SK-N-SH treated with all-trans-retinoic acid at 6 μM for 48 hours (cell line): ENCODE data around the gene PARK7.

Experiments
- ARNTL ChIP-seq: fragments of 450-650 bp; formaldehyde crosslinking; IDR thresholded peaks from 2 replicates; pipeline ENCODE4 v1.5.0; 2020; ENCODE audit warnings: low read depth, mild to moderate bottlenecking, moderate library complexity, borderline replicate concordance
- CSDC2 ChIP-seq: fragments of 250-450 bp; sonication (Bioruptor Pico); IDR thresholded peaks from 2 replicates; pipeline ENCODE4 v1.5.0; 2020; ENCODE audit warnings: mild to moderate bottlenecking, moderate library complexity
- CSRNP3 ChIP-seq: fragments of 250-450 bp; sonication (Bioruptor Pico); IDR thresholded peaks from 2 replicates; pipeline ENCODE4 v1.5.1; 2021; ENCODE audit warnings: mild to moderate bottlenecking, moderate library complexity
- OSR1 ChIP-seq: fragments of 250-450 bp; sonication (Bioruptor Pico); IDR thresholded peaks from 2 replicates; pipeline ENCODE4 v1.8.0; 2022; ENCODE audit warnings: moderate library complexity, mild to moderate bottlenecking, inconsistent platforms
- PPARA ChIP-seq: fragments of 250-450 bp; sonication (Bioruptor Pico); IDR thresholded peaks from 2 replicates; pipeline ENCODE4 v1.5.0; 2020; ENCODE audit warnings: mild to moderate bottlenecking, borderline replicate concordance
- RARB ChIP-seq: fragments of 250-450 bp; sonication (Bioruptor Pico); IDR thresholded peaks from 2 replicates; pipeline ENCODE4 v1.8.0; 2021; ENCODE audit warnings: mild to moderate bottlenecking, moderate library complexity
- TCF4 ChIP-seq: fragments of 250-450 bp; sonication (Bioruptor Pico); IDR thresholded peaks from 2 replicates; pipeline ENCODE4 v1.8.0; 2021; ENCODE audit warnings: mild to moderate bottlenecking, moderate library complexity, borderline replicate concordance
- ZC3H10 ChIP-seq: fragments of 250-450 bp; sonication (Bioruptor Pico); IDR thresholded peaks from 2 replicates; pipeline ENCODE4 v1.5.1; 2021; ENCODE audit warnings: mild to moderate bottlenecking, moderate library complexity
- ZFP30 ChIP-seq: fragments of 450-650 bp; formaldehyde crosslinking; IDR thresholded peaks from 2 replicates; pipeline ENCODE4 v1.5.0; 2022; ENCODE audit warnings: mild to moderate bottlenecking, moderate library complexity
- ZNF565 ChIP-seq: fragments of 450-650 bp; formaldehyde crosslinking; conservative IDR thresholded peaks from 2 replicates; pipeline ENCODE4 v1.5.0; 2020; ENCODE audit warnings: low read depth, mild to moderate bottlenecking, moderate library complexity
- ZNF70 ChIP-seq: fragments of 450-650 bp; formaldehyde crosslinking; IDR thresholded peaks from 2 replicates; pipeline ENCODE4 v1.5.0; 2020; ENCODE audit warnings: mild to moderate bottlenecking, moderate library complexity
- TF ChIP-seq, protein P1 (sequence below): fragments of 250-450 bp; sonication (Bioruptor Pico); IDR thresholded peaks from 2 replicates; pipeline ENCODE4 v1.8.0; 2020; ENCODE audit warnings: mild to moderate bottlenecking, moderate library complexity, borderline replicate concordance
- TF ChIP-seq, protein P2 (sequence below): fragments of 250-450 bp; sonication (Bioruptor Pico); IDR thresholded peaks from 2 replicates; pipeline ENCODE4 v1.5.1; 2020; ENCODE audit warnings: low read depth, mild to moderate bottlenecking, moderate library complexity

DNA sequence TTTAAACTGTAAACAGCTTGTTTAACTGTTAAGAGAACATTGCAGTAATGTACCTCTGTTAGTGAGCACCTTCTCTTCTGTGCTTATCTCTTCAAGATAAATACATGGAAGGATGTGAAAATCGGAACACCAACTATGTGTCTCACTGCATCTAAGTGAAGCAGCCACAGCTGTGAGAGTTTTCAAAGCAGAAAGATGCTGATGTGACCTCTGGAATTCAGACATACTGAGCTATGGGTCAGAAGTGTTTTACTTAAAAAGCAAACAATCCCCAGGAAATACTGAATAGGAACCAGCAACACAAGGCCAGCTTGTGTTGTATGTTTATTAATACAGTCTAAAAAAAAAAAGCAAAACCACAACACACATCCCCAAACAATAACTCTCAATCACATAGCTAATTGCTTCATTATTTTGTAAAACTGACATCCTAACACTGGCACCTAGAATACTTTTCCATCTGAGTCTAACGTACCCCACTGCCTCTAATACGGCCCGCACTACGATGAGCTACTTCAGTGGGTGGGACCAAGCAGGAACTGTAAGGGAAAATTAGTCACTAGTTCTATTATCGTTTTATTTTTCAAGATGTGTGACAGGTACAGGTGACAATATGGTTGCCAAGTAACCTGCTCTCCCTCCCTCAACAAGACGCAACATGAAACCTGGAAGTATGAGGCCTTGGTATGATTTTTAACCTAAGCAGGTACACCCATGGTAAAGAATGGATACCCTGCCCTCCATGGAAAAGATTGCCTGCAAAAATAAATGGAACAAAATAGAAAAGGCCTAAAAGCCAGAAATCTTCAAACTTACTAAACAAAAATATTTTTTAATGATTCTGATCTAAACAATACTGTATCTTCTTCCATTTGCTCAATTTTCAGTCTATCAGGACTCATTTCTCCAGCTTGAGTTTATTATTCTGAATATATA, 50.7 kb downstream of the PARK7 start:
- TF ChIP-seq OSR1 (CRISPR knock-in tag) = no peak
- no peak for TF ChIP-seq ZFP30 (CRISPR knock-in tag)
- TF ChIP-seq, protein P1, sequence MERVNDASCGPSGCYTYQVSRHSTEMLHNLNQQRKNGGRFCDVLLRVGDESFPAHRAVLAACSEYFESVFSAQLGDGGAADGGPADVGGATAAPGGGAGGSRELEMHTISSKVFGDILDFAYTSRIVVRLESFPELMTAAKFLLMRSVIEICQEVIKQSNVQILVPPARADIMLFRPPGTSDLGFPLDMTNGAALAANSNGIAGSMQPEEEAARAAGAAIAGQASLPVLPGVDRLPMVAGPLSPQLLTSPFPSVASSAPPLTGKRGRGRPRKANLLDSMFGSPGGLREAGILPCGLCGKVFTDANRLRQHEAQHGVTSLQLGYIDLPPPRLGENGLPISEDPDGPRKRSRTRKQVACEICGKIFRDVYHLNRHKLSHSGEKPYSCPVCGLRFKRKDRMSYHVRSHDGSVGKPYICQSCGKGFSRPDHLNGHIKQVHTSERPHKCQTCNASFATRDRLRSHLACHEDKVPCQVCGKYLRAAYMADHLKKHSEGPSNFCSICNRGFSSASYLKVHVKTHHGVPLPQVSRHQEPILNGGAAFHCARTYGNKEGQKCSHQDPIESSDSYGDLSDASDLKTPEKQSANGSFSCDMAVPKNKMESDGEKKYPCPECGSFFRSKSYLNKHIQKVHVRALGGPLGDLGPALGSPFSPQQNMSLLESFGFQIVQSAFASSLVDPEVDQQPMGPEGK (CRISPR knock-in tag) = no peak
- TF ChIP-seq PPARA (CRISPR knock-in tag) = no peak
- no peak for TF ChIP-seq ZC3H10 (CRISPR knock-in tag)
- TF ChIP-seq RARB (CRISPR knock-in tag) = no peak
- TF ChIP-seq, protein P2, sequence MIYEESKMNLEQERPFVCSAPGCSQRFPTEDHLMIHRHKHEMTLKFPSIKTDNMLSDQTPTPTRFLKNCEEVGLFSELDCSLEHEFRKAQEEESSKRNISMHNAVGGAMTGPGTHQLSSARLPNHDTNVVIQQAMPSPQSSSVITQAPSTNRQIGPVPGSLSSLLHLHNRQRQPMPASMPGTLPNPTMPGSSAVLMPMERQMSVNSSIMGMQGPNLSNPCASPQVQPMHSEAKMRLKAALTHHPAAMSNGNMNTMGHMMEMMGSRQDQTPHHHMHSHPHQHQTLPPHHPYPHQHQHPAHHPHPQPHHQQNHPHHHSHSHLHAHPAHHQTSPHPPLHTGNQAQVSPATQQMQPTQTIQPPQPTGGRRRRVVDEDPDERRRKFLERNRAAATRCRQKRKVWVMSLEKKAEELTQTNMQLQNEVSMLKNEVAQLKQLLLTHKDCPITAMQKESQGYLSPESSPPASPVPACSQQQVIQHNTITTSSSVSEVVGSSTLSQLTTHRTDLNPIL (CRISPR knock-in tag) = no peak
- TF ChIP-seq CSDC2 (CRISPR knock-in tag) = no peak
- TF ChIP-seq TCF4 (CRISPR knock-in tag) = no peak
- TF ChIP-seq CSRNP3 (CRISPR knock-in tag) = no peak
- no peak for TF ChIP-seq ZNF70 (CRISPR knock-in tag)
- no peak for TF ChIP-seq ZNF565
- TF ChIP-seq ARNTL = no peak
